Activated naive CD4-positive, alpha-beta T cell treated with anti-CD3 and anti-CD28 coated beads, Interleukin-2, amount 50 U/mL, for 72 hours (primary cell): ENCODE results near the gene BSN. TPM values are rescaled to one million over a fixed set of nuclear protein-coding genes. Genes with fewer than 3 reads are reported as not detected.

Source experiments
- ATAC-seq, 2 donors: fragments of 150-1000 bp; cut with Tn5 transposase; 2 replicates each; pipeline ENCODE4 v1.10.0; 2021; ENCODE audit warnings: mild to moderate bottlenecking in 2 of 2, moderate library complexity in 2 of 2
- DNase-seq, 2 donors: peaks; one replicate each; pipeline ENCODE4 v3.0.0; 2021 to 2022; ENCODE audit warnings: low spot score in 2 of 2
- H3K27ac Mint-ChIP-seq, 2 donors: one replicate each; pipeline ENCODE4 v1.8.0; 2022; ENCODE audit warnings: mild to moderate bottlenecking in 2 of 2, mixed read lengths in 2 of 2
- H3K36me3 Mint-ChIP-seq, 2 donors: one replicate each; pipeline ENCODE4 v1.8.0; 2022; ENCODE audit warnings: mixed read lengths in 2 of 2
- H3K9me3 Mint-ChIP-seq, 2 donors: one replicate each; pipeline ENCODE4 v1.8.0; 2022; ENCODE audit warnings: mixed read lengths in 2 of 2
- total RNA-seq, 2 donors: library from RNA; stranded (reverse); gene quantifications; one replicate each; pipeline ENCODE4 v1.2.3, GENCODE V29; 2022

The BSN gene
- total RNA-seq, 2 donors from 2014 or later, result 0.06 to 0.20 TPM

- DNase-seq (peak in 1 of 2 donors; percentile 54), ATAC-seq (no peak)
- Mint-ChIP-seq H3K9me3 (no peaks in the 10 kb centered on the region), H3K36me3 (no peaks in the 10 kb centered on the region), H3K27ac (no peak overlapping the region)
Measured at GRCh38 chr3:49716691-49717210, 162.5 kb downstream of the BSN start.

GRCh38 chr3:49717211-49717958 lies 163.1 kb downstream of the BSN start:
- Mint-ChIP-seq H3K36me3 (peaks cover under 1% of the 10 kb centered on the region in 2 donors), H3K9me3 (no peaks in the 10 kb centered on the region), H3K27ac (no peak overlapping the region)
- peak in 1 of 2 donors; percentile 54 for DNase-seq
- no peak for ATAC-seq

- peak overlapping the region in 1 of 2 donors; percentile 66 for H3K27ac Mint-ChIP-seq
Measured at GRCh38 chr3:49717959-49718857, 163.9 kb downstream of the BSN start.

GRCh38 chr3:49718858-49719213 lies 164.6 kb downstream of the BSN start:
- DNase-seq, result peak in 1 of 2 donors; percentile 59
- Mint-ChIP-seq H3K36me3 (peaks cover 6% of the 10 kb centered on the region in 2 donors), H3K9me3 (no peaks in the 10 kb centered on the region), H3K27ac (peak overlapping the region in 1 of 2 donors; percentile 66)
- no peak for ATAC-seq

More at GRCh38 chr3:49717959-49718857, 163.9 kb downstream of the BSN start:
- Mint-ChIP-seq H3K36me3 (peaks cover 6% of the 10 kb centered on the region in 2 donors), H3K9me3 (no peaks in the 10 kb centered on the region)
- ATAC-seq (no peak), DNase-seq (peak in 1 of 2 donors; percentile 50)

GRCh38 chr3:49719214-49719884 lies 165.1 kb downstream of the BSN start, which contains the start of gene AMIGO3:
AMIGO3 (minus strand) TSS chr3:49719684; CDS start chr3:49719465, 219 bp downstream.
- Mint-ChIP-seq H3K9me3 (no peaks in the 10 kb centered on the region), H3K36me3 (peaks cover 6% of the 10 kb centered on the region in 2 donors), H3K27ac (peak within 1 kb of the TSS; percentile 84 to 100)
- DNase-seq (peak; percentile 86 to 93), ATAC-seq (peak; percentile 53 to 75)

Other genes starting within 250 kb of the BSN start
- 10 to 100 TPM; 76.0 to 92.8 TPM for gene USP4, start 214.4 kb upstream of the BSN start, total RNA-seq
- 100 to 1,000 TPM; 180 to 264 TPM for gene GPX1, start 196.1 kb upstream of the BSN start, total RNA-seq
- 100 to 1,000 TPM; 412 to 421 TPM for gene RHOA, start 142.5 kb upstream of the BSN start, total RNA-seq
- gene TCTA, start 142.1 kb upstream of the BSN start, total RNA-seq, result 10 to 100 TPM in 1 of 2 donors, 1 to 10 TPM in 1; 9.2 to 17.0 TPM
- 1 to 10 TPM; 3.1 to 4.9 TPM for gene AMT, start 132.0 kb upstream of the BSN start, total RNA-seq
- gene NICN1, start 125.2 kb upstream of the BSN start, total RNA-seq, result 10 to 100 TPM in 1 of 2 donors, 1 to 10 TPM in 1; 8.1 to 12.4 TPM
- gene DAG1, start 84.2 kb upstream of the BSN start, total RNA-seq, result 10 to 100 TPM in 1 of 2 donors, 1 to 10 TPM in 1; 9.3 to 10.1 TPM
- 100 to 1,000 TPM; 137 to 164 TPM for gene APEH, start 119.9 kb downstream of the BSN start, total RNA-seq
- gene MST1, start 135.0 kb downstream of the BSN start, total RNA-seq, result 10 to 100 TPM; 11.8 to 15.9 TPM
- gene RNF123, start 135.1 kb downstream of the BSN start, total RNA-seq, result 10 to 100 TPM; 25.5 to 34.0 TPM
- gene AMIGO3, start 165.2 kb downstream of the BSN start, total RNA-seq, result not detected
- 10 to 100 TPM; 29.9 to 31.6 TPM for gene GMPPB, start 169.5 kb downstream of the BSN start, total RNA-seq
- 10 to 100 TPM; 26.2 to 26.9 TPM for gene IP6K1, start 232.1 kb downstream of the BSN start, total RNA-seq
- gene CDHR4, start 245.4 kb downstream of the BSN start, total RNA-seq, result under 1 TPM; 0.25 to 0.32 TPM
- under 1 TPM; 0.30 to 0.49 TPM for gene INKA1, start 248.8 kb downstream of the BSN start, total RNA-seq